Hematopoietic multipotent progenitor cell (in vitro differentiated cells): ENCODE results near the gene EFTUD2. TPM values are rescaled to one million over a fixed set of nuclear protein-coding genes. Genes with fewer than 3 reads are reported as not detected.

ENCODE experiments used
- DNase-seq, 3 donors: peaks; one replicate each; pipeline ENCODE4 v3.0.0-alpha.2; 2011 to 2015; ENCODE audit warnings: low read depth in 2 of 3, low spot score in 2 of 3
- total RNA-seq: library from RNA; depleted of rRNA; stranded (reverse); fragments of >200 nt; gene quantifications from one replicate; pipeline ENCODE4 v1.2.3, GENCODE V29; 2012

Gene EFTUD2
- total RNA-seq, 1 donor = 121 TPM

GRCh38 chr17:44925731-44926697, 26.8 kb upstream of the EFTUD2 start:
- no peak for DNase-seq

DNA sequence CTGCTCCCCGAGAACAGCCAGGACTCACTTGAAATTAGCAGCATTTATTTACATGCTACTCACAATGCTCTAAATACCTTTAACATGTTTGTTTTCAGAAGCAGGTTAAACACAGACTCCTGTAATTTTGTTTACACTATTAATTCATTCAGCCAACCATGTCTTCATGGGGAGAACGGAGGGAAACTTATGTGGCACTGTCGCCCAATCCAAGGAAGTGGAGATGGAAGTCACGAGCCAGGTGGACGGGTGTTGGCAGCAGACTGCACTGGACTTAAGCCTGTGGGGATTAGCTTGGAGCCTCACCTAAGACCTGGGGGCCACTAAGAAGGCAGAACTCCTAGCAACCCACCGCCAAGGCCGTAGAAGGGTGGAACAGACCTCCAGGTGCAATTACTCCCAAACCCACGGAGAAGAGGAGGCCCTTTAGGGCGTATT, 24.9 kb upstream of the EFTUD2 start:
- no peak for DNase-seq

GRCh38 chr17:44922746-44923470, 23.7 kb upstream of the EFTUD2 start:
- DNase-seq = no peak

DNA sequence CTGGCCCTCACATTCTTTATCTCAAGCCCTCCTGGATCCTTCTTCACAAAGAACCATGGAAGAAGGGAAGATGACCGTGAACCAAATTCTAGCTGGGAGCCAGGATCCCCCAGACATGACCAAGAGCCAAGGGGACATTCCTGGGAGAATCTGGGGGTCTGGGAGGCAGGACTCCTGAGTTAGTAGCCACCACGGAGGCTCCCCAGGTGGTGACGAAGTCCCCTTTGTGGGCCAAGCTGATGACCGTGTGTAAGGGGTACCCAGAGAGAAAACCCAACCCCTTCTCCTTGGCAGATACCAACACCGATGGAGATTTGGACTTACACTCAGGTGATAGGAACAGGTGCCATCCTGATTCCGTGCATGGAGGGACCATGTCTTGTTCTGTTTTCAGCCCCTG, 22.9 kb upstream of the EFTUD2 start:
- DNase-seq = no peak

GRCh38 chr17:44921122-44921882, 22.1 kb upstream of the EFTUD2 start:
- no peak for DNase-seq

DNA sequence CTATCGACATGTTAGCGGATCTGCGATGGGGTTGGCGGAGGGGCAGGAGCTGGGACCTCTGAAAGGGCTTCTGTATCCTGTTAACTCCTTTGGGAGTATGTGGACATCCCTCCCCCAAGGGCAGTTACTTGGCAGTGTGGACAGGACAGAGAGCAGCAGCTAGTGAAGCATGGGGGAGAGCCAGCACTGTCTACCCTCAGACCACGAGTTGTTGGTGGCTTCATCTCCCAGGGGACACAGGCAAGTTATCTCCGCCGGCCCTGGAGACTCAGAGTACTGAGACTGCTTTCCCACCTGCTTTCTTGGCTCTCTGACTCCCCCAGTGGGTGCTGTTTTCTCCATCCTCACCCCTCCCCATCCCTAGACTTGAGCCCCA, 21.3 kb upstream of the EFTUD2 start:
- DNase-seq = no peak

- peak in 2 of 3 donors; percentile 66 to 85 for DNase-seq
These were observed 20.8 kb upstream of the EFTUD2 start for GRCh38 chr17:44919885-44920564.

- no peak for DNase-seq
These were observed 20.2 kb upstream of the EFTUD2 start for GRCh38 chr17:44919411-44919810.

DNA sequence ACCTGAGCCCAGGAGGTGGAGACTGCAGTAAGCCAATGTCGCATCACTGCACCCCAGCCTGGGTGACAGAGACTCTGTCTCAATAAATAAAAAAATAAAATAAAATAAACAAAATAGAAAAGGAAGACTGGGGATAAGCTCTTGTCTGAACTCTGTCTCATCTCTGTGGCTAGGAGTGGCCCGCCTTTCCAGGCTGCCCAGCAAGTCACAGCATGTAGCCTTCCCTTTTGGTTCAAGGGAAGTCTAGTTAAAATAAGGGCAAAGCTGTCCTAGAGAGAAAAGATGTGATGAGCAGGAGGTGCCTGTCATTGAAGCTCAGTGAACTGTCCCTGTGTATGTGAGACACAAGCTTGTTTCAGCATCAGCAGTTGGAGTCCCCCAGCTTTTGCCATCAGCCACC, 18.8 kb upstream of the EFTUD2 start:
- DNase-seq = no peak

GRCh38 chr17:44917456-44917855, 18.2 kb upstream of the EFTUD2 start:
- no peak for DNase-seq

DNA sequence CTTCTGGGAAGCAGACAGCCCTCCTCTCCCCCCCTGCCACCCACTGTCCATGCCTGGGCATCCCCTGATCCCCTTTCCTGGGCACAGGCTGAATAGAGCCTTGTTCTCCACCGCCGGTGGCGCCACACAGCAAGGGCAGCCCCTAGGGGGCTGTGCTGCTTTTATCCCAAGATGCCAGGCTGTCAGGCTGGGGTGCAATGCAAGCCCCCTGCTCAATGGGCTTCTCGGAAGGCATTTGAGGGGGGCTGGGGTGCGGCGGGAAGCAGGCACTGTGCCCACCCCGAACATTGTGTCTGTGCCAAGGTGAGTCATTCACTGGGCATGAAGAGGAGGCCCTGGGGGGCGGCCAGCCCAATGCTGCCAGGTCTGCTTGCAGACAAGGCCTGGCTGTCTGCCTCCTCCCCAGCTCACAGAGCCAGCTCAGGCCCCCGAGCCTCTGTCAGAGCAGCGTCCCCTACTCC, 17.6 kb upstream of the EFTUD2 start:
- no peak for DNase-seq

- DNase-seq = no peak
These were observed 16.9 kb upstream of the EFTUD2 start for GRCh38 chr17:44915862-44916780.

DNA sequence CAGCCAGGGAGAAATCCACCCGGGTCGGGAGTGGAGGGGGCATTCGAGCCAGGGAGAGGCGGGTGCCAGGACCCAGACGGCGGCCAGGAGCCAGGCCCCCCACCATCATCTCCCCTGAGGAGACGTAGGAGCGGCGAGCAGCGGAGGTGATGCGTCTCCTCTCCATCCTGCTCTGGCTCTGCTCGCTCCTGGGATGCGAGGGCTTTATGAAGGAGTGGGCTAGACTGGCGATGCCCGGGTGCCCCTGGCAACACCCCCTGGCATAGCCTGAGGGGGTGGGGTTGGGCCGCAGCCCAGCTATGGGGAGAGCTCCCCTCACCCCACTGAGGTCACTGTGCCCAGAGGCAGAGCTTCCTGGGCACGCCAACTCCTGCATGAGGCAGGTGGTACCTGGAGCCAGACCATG, 16.1 kb upstream of the EFTUD2 start, which contains the start of gene GFAP:
Gene GFAP (minus strand): TSS at position 180 of the 406 bp plus-strand sequence. CDS start 14 bp downstream, at position 166.
- DNase-seq = no peak

- no peak for DNase-seq
These were observed 15.5 kb upstream of the EFTUD2 start for GRCh38 chr17:44914698-44915271.

DNA sequence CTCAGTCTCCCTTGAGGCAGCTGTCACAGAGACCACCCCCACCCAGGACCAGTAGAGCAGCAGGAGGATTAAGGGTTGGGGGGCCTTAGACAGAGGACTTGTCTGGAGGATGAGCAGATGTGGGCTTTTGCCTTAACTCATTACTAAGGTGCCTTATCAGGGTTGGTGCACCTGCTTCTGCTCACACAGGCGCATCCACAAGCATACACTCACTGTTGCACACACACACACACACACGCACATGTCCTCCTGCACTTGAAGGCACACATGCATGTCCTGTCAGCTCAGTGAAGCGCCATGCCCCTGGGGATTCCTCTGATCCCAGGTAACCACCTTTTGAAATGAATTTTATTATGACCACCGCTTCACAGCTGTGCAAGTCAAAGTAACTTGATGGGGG, 14.9 kb upstream of the EFTUD2 start:
- no peak for DNase-seq

DNA sequence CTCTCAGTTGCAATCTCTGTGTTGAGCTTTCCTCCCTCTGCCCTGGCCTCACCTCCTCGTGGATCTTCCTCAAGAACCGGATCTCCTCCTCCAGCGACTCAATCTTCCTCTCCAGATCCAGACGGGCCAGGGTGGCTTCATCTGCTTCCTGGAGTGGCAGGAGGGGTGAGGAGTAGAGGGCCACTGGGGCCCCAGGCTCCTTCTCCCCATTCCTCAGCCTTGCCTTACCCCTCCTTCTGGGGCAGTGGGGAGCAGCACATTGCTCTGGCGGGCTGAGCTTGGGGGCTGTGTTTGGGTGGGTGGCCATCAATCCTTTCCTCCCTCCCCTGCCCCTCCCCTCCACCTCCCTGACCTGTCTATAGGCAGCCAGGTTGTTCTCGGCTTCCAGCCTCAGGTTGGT, 14.4 kb upstream of the EFTUD2 start:
- no peak for DNase-seq

DNA sequence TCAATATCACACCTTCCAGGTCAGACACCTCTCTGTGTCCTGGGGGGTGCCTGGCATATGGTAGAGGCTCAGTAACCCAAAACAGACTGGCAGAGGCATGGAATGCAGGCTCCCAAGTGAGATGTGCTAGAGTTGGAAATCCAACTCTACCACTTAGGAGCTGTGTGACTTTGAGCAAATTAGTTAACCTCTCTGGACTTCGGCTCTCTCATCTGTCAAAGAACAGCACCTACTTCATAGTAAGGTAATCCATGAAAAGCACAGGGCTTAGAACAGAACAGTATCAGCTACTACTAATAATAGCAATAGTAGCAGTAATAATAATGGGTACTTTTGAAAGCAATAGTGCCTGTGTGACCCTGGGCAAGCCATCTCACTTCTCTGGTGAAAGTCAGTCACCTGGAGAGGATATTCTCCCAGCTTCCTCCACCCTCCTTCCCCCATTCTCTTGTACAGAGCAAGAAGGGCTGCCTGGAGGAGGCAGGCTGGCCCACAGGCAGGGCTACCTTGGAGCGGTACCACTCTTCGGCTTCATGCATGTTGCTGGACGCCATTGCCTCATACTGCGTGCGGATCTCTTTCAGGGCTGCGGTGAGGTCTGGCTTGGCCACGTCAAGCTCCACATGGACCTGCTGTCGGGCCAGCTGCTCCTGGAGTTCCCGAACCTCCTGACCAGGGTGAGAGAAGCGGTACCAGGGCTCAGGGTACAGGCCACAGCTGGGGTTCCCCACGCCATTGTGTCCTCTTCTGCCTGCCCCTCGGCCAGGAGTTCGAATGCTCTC, 13.7 kb upstream of the EFTUD2 start:
- DNase-seq = no peak
